ENCODE data around the gene PCBD2.
"Not testable (repeated sequence)": the region's sequence is repeated elsewhere in the genome, so short reads cannot be mapped to it uniquely, and the experiment has no call there.

DNA sequence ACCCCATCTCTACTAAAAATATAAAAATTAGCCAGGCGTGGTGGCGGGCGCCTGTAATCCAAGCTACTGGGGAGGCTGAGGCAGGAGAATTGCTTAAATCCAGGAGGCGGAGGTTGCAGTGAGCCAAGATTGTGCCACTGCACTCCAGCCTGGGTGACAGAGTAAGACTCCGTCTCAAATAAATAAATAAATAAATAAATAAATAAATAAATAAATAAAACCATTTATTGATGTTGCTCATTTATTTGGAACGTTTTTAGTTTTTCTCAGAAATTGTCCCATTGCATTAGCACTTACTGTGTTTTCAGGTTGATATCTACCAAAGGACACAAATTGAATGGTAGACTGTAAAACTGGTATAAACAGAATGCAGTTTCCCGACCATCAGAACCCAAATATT is 48.5 kb upstream of the PCBD2 start:
- TF ChIP-seq, protein P1, sequence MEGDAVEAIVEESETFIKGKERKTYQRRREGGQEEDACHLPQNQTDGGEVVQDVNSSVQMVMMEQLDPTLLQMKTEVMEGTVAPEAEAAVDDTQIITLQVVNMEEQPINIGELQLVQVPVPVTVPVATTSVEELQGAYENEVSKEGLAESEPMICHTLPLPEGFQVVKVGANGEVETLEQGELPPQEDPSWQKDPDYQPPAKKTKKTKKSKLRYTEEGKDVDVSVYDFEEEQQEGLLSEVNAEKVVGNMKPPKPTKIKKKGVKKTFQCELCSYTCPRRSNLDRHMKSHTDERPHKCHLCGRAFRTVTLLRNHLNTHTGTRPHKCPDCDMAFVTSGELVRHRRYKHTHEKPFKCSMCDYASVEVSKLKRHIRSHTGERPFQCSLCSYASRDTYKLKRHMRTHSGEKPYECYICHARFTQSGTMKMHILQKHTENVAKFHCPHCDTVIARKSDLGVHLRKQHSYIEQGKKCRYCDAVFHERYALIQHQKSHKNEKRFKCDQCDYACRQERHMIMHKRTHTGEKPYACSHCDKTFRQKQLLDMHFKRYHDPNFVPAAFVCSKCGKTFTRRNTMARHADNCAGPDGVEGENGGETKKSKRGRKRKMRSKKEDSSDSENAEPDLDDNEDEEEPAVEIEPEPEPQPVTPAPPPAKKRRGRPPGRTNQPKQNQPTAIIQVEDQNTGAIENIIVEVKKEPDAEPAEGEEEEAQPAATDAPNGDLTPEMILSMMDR (conservative IDR thresholded peaks at IDR 0.05; ENCODE audit: low read depth, low read length): not testable (repeated sequence)
- TF ChIP-seq EZH2 (IDR thresholded peaks at IDR 0.05; ENCODE audit: low read length, unreplicated experiment); EZH2phosphoT487 (IDR thresholded peaks at IDR 0.05; ENCODE audit: borderline replicate concordance, low read length): not testable (repeated sequence)
